Neural progenitor cell (in vitro differentiated cells): Measurements from ENCODE around the gene R3HDM2.

Experiments used
- EZH2 ChIP-seq: fragments of 200-600 bp; sonication (generic); IDR thresholded peaks from 2 replicates; pipeline ENCODE4 v1.6.1; 2017; ENCODE audit warnings: antibody characterized with exemption, mild to moderate bottlenecking, moderate library complexity
- EZH2phosphoT487 ChIP-seq: fragments of 200-600 bp; sonication (generic); IDR thresholded peaks from 2 replicates; pipeline ENCODE4 v1.6.1; 2017; ENCODE audit warnings: antibody characterized with exemption
- TF ChIP-seq, protein P1 (sequence below): fragments of 200-600 bp; sonication (generic); IDR thresholded peaks from 2 replicates; pipeline ENCODE4 v1.5.1; 2017; ENCODE audit warnings: antibody characterized with exemption, mild to moderate bottlenecking

DNA sequence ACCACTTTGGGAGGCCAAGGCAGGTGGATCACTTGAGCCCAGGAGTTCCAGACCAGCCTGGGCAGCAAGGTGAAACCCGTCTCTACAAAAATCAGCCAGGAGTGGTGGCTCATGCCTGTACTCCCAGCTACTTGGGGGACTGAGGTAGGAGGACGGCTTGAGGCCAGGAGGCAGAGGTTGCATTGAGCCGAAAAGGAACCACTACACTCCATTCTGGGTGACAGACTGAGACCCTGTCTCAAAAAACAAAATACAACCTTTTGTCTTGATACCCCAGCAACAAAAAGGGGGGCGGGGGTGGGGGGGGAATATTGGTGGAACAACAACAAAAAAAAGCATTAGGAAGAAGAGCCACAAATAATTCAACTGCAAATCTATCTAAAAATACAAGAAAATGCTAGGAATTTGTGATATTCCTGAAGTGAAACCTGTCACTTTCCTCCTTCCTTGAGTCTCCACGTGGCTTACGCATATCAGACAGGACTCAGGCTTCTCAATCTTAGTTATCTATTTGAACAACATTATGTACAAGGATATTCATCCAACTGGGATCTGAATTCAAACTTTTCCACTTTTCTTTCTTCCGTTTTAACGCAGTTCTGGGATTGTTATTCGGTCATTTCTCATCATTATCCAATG lies 1.3 kb downstream of the R3HDM2 start:
- TF ChIP-seq, protein P1, sequence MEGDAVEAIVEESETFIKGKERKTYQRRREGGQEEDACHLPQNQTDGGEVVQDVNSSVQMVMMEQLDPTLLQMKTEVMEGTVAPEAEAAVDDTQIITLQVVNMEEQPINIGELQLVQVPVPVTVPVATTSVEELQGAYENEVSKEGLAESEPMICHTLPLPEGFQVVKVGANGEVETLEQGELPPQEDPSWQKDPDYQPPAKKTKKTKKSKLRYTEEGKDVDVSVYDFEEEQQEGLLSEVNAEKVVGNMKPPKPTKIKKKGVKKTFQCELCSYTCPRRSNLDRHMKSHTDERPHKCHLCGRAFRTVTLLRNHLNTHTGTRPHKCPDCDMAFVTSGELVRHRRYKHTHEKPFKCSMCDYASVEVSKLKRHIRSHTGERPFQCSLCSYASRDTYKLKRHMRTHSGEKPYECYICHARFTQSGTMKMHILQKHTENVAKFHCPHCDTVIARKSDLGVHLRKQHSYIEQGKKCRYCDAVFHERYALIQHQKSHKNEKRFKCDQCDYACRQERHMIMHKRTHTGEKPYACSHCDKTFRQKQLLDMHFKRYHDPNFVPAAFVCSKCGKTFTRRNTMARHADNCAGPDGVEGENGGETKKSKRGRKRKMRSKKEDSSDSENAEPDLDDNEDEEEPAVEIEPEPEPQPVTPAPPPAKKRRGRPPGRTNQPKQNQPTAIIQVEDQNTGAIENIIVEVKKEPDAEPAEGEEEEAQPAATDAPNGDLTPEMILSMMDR, result no peak
- no peak for TF ChIP-seq EZH2phosphoT487
- no peak for TF ChIP-seq EZH2
